Activated T-cell treated with anti-CD3 and anti-CD28 coated beads for 1 hour (primary cell): ENCODE data around the gene UNC5CL.
"Not testable (repeated sequence)": the region's sequence is repeated elsewhere in the genome, so short reads cannot be mapped to it uniquely, and the experiment has no call there.

Source experiments
- DNase-seq: peaks from one replicate; pipeline ENCODE4 v3.0.0-alpha.2; 2020; ENCODE audit warnings: low read depth

The UNC5CL gene

GRCh38 chr6:41006980-41007379 lies 32.0 kb downstream of the UNC5CL start:
- not testable (repeated sequence) for DNase-seq

GRCh38 chr6:41006217-41006616 lies 32.8 kb downstream of the UNC5CL start:
- peak; percentile 31 for DNase-seq

- DNase-seq, result no peak
Measured at GRCh38 chr6:41002168-41002567, 36.9 kb downstream of the UNC5CL start.

- no peak for DNase-seq
Measured at GRCh38 chr6:41000248-41000647, 38.8 kb downstream of the UNC5CL start.

- no peak for DNase-seq
Measured at GRCh38 chr6:40999569-40999968, 39.5 kb downstream of the UNC5CL start.

GRCh38 chr6:40998661-40999060 lies 40.4 kb downstream of the UNC5CL start:
- DNase-seq, result no peak

GRCh38 chr6:40997234-40997957 lies 41.6 kb downstream of the UNC5CL start:
- DNase-seq, result no peak

GRCh38 chr6:40996591-40997233 lies 42.3 kb downstream of the UNC5CL start:
- DNase-seq, result no peak

GRCh38 chr6:40992746-40993145 lies 46.3 kb downstream of the UNC5CL start:
- no peak for DNase-seq

- DNase-seq, result no peak
Measured at GRCh38 chr6:40990301-40990700, 48.7 kb downstream of the UNC5CL start.

GRCh38 chr6:40989204-40990169 lies 49.5 kb downstream of the UNC5CL start:
- no peak for DNase-seq

GRCh38 chr6:40988634-40989033 lies 50.4 kb downstream of the UNC5CL start:
- DNase-seq, result no peak

- DNase-seq, result no peak
Measured at GRCh38 chr6:40986921-40987819, 51.9 kb downstream of the UNC5CL start.

GRCh38 chr6:40986364-40986763 lies 52.7 kb downstream of the UNC5CL start:
- no peak for DNase-seq

GRCh38 chr6:40983752-40984151 lies 55.3 kb downstream of the UNC5CL start:
- DNase-seq, result no peak

GRCh38 chr6:40982917-40983316 lies 56.1 kb downstream of the UNC5CL start:
- no peak for DNase-seq

- DNase-seq, result no peak
Measured at GRCh38 chr6:40978687-40979289, 60.2 kb downstream of the UNC5CL start.

- DNase-seq, result no peak
Measured at GRCh38 chr6:40977695-40978094, 61.3 kb downstream of the UNC5CL start.

- no peak for DNase-seq
Measured at GRCh38 chr6:40977085-40977484, 61.9 kb downstream of the UNC5CL start.
